Islet precursor cell (in vitro differentiated cells): Measurements from ENCODE around the gene RIPK3.
"Not testable (repeated sequence)": the region's sequence is repeated elsewhere in the genome, so short reads cannot be mapped to it uniquely, and the experiment has no call there.

Source experiments
- DNase-seq: peaks from one replicate; pipeline ENCODE4 v3.0.0-alpha.2; 2018

RIPK3 gene

GRCh38 chr14:24369463-24369862, 29.7 kb upstream of the RIPK3 start:
- no peak for DNase-seq

DNA sequence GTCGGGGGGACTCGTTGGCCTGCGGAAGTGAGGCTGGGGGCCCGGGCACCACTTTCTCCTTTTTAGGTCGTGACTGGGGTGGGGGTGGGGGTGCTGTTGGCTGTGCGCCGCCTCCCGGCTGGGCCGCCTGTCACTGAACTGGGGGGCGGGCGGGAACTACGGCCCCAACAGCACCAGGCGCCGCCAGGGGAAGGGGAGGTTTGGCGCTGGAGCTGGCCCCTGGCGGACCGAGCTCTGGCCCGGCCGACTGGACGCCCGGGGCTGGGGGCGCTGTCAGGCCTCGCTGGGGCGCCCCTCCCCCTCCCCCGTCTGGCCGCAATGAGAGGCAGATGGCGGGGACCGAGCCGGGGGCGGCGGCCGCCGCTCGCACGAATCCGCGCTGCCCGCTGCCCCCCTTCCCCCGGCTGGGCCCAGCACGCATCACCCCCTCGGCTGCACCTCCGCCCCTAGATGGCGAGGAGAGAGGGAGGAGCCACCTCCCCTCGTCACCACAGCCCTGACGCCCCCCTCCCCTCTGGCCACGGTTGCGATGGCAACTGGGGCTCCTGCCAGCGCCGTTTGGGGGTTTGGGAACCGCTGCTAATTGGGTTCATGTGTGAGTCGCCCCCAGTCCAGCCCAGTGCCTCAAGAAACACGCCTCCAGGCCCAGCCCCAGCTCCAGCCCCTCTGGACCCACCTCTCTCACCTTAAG, 28.9 kb upstream of the RIPK3 start:
- DNase-seq = peak; percentile 69

DNA sequence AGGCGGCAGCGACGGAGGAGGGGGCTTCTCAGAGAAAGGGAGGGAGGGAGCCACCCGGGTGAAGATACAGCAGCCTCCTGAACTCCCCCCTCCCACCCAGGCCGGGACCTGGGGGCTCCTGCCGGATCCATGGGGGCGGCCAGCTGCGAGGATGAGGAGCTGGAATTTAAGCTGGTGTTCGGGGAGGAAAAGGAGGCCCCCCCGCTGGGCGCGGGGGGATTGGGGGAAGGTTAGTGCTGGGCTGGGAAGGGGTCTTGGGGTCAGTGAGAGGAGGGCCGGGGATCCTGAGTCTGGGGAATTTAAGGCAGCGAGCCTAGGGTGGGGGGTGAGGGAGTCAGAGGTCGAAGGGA, 28.4 kb upstream of the RIPK3 start:
- DNase-seq = no peak

DNA sequence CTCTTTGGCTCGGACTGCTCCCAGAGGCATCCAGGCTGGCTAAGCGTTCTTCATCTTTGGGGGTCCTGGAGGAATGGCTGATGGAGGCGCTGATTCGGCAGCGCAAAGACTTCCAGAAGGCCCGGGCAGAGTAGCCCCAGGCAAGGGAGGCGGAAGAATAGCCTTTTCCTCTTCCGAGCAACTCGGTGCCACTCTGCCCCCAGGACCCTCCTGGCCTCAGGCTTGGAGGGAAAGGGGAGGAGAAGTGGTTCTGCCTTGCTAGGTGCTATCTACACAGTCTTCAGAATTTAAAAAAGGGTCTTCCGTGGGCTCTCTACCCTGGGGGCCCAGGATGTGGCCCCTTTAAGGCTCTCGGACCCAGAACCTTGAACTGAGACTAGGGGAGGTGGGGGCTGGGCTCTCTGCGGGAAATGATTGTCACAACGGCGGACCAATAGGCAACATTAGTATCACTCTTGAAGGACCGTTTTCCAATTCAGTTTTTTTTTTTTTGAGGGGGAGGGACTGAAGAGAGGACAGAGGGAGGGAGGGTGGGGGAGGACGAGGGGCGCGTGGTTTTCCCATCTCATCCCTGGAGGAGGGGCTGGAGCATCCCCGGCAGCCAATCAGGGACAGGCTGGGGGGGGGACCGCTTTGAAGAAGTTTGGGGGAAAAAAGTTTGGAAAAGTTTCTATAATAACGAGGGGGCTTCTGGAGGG, 27.9 kb upstream of the RIPK3 start, which contains the start of gene NFATC4:
NFATC4 (plus strand) TSS at position 671 of the 698 bp plus-strand sequence. CDS start 157 bp downstream, outside the sequence.
- peak; percentile 90 for DNase-seq

DNA sequence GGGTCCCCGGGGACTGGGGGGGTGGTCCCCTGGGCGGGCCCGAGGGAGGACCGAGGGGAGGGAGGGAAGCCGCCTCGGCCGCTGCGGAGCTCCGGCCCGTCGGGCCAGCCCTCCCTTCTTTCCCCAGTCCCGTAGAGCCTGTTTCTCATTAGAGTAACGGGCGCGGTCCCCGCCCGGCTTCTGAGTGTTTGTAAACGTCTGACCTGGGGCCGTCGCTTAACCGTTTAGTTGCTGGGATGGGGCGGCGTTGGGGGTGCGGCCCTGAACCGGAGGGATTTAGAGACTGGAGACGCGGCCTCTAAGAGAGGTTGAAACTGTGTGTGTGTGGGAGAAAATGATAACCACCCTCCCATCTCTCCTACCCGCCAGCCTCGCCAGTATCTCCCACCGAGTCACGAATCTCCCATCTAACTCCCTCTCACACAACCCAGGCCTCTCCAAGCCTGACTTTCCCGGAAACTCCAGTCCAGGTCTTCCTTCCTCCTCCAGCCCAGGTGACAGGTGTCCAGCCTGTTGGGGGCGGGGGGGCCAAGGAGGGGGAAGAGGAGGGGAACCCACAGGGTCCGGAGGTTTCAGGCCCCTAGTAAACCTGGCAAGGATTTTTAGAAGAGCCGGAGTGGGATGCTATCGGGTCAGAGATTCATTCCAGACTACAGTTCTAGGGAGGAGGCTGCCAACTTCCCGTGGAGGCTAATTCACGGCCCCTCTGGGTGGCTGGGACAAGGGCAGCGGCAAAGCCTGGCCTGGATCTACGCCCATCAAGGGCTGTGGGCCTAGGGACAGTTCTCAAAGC, 27.1 kb upstream of the RIPK3 start:
- peak; percentile 98 for DNase-seq

DNA sequence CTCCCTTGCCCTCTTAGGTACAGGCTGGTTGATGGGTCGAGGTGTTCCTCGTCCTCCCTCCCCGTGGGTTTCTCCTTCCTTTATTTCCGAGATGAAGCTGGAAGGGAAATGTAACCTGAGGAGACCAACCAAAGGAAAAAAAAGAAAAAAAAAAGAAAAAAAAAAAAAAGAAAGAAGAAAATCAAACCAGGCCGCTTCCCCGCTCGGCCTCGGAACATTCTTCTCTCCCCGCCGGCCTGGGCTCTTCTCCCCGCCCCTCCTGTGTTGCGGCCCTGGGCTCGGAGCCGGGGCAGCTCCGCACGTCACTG, 26.6 kb upstream of the RIPK3 start:
- DNase-seq = no peak

- peak; percentile 96 for DNase-seq
These were observed 26.0 kb upstream of the RIPK3 start for GRCh38 chr14:24365600-24366412.

GRCh38 chr14:24364841-24365240, 25.1 kb upstream of the RIPK3 start:
- DNase-seq = no peak

DNA sequence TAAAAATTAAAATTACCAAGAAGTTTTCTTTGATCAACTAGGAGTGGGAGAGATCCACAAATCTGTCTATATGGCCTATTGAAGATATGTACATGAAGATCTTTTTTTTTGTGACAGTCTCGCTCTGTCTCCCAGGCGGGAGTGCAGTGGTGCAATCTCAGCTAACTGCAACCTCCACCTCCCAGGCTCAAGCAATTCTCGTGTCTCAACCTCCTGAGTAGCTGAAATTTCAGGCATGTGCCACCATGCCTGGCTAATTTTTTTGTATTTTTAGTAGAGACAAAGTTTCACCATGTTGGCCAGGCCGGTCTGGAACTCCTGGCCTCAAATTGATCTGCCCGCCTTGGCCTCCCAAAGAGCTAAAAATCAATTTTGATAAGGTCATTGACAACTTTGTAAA, 23.6 kb upstream of the RIPK3 start:
- no peak for DNase-seq

DNA sequence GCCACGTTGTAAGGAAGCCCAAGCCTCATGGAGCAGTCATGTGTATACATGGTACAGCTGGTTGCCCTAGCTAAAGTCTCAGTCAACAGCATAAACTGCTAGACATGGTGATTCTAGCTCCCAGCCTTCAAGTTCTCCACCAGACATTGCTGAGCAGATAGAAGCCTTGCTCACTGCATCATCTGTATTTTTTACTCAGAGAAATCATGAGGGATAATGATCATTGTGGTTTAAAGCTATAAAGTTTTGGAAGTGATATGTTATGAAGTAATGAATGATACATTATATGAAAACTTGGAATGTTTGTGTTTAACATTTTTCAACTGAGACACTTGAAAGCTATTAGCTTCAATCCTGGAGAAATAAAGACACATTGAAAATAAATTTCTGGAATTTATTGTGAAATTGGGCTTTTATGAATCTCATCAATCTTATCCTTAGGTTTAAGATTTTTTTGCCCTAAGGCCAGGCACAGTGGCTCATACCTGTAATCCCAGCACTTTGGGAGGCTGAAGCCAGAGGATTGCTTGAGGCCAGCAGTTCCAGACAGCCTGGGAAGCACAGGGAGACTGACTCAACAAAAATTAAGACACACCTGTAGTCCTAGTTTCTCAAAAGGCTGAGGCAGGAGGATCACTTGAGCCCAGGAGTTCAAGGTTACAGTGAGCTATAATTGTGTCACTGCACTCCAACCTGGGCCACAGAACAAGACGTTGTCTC, 22.6 kb upstream of the RIPK3 start:
- DNase-seq = no peak

- no peak for DNase-seq
These were observed 21.5 kb upstream of the RIPK3 start for GRCh38 chr14:24361326-24361725.

- no peak for DNase-seq
These were observed 20.5 kb upstream of the RIPK3 start for GRCh38 chr14:24360281-24360680.

DNA sequence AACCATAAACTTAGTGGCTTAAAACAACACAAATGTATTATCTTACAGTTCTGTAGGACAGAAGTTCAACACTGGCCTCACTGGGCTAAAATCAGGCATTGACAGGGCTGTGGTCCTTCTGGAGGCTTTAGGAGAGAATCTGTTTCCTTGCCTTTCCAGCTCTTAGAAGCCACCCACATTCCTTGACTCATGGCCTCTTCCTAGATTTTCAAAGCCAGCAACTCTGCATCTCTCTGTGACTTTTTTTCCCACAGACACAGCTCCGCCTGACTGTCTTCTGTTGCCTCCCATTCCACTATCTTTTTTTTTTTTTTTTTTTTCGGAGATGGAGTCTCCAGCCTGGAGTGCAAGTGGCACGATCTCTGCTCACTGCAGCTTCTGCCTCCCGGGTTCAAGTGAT, 16.4 kb upstream of the RIPK3 start:
- no peak for DNase-seq

- DNase-seq = no peak
These were observed 15.2 kb upstream of the RIPK3 start for GRCh38 chr14:24355009-24355408.

GRCh38 chr14:24354482-24354825, 14.7 kb upstream of the RIPK3 start:
- DNase-seq = not testable (repeated sequence)

DNA sequence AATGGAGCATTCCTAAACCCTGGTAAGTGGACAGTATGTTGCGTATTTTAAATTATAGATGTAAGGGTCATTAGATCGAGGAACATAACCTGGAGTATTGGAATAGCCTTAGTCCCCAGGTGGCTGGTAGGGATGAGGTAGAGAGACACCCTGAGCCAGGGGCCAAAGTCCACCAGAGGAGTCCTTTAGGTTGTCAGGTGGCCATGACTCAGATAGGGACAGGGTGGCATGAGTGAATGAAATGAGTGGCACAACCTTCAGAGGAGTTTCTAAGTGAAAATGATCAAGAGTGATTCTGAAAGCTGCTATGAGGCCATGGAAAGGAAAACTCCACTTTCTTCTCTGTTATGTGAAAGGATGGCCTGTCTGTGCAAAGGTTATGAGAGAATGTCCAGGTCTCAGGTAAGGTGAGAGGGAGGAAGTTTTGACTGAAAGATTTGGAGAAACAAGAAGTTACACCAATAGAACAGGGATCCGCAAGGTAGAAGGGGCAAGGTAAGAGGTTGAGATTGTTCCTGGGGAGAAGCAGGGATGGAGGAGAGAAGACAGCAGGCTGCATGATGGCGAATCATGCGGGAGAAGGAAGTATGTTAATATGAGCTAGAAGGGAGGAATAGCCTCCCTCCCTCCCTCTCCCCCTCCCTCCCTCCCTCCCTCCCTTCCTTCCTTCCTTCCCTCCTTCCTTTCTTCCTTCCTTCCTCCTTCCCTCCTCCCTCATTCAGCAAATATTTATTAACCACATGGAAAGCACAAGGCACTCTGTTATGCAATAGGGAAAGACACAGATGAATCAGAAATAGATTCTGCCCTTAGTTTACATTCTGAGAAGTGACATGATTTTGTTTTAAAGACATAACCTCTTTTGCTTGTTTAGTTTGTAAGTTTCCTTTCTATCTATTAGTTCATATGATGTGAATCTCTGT, 14.0 kb upstream of the RIPK3 start:
- DNase-seq = no peak

DNA sequence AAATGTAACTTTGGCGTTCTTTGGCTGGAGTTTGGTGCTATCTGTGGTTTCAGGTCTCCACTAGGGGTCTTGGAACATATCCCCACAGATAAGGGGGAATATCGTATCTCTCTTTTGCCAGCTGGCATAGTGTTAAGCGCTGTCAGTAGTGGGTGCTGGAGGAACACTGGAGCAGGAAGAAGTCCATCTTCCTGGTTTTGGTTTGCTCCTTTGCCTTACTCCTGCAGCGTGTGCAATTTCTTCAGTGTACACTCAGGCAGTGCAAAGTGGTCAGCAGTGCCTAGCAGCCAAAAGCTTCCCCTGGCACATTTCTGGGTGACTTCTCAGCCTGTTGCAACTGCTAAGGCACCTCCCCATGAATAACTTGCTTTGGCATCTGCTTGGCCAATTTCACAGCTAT, 11.7 kb upstream of the RIPK3 start:
- DNase-seq = no peak

GRCh38 chr14:24349742-24350141, 10.0 kb upstream of the RIPK3 start:
- DNase-seq = no peak

GRCh38 chr14:24348186-24348585, 8.4 kb upstream of the RIPK3 start:
- no peak for DNase-seq

- no peak for DNase-seq
These were observed 7.3 kb upstream of the RIPK3 start for GRCh38 chr14:24347134-24347533.
